ENCODE measurements around the gene CD300A. TPM values are rescaled to one million over a fixed set of nuclear protein-coding genes. Genes with fewer than 3 reads are reported as not detected.

The CD300A gene
- total RNA-seq, 1 donor from 2014 or later = 9.8 TPM

- H3K4me3 Mint-ChIP-seq = no peak overlapping the region
- H3K27me3 Mint-ChIP-seq (ENCODE audit: insufficient read depth) = peaks cover 14% of the 10 kb centered on the region
- no peak overlapping the region for H3K27ac Mint-ChIP-seq
- H3K9me3 Mint-ChIP-seq = no peaks in the 10 kb centered on the region
- intact Hi-C loops (cut with micrococcal nuclease) = loop anchor here (1.0 kb wide), 1 partner anchor 13 kb away; the partner anchor contains the start of gene CD300A
- peak; percentile 64 for DNase-seq (ENCODE audit: low spot score)
- H3K36me3 Mint-ChIP-seq (ENCODE audit: low read depth) = no peaks in the 10 kb centered on the region
- peaks cover 25% of the 10 kb centered on the region for H3K4me1 Mint-ChIP-seq (ENCODE audit: low read depth)
Observed at GRCh38 chr17:74453665-74454196, 12.7 kb upstream of the CD300A start.

- peaks cover 29% of the 10 kb centered on the region for H3K4me1 Mint-ChIP-seq (ENCODE audit: low read depth)
- H3K9me3 Mint-ChIP-seq = no peaks in the 10 kb centered on the region
- intact Hi-C loops (cut with micrococcal nuclease) = loop anchor here (1.0 kb wide), 1 partner anchor 12 kb away; the partner anchor contains the start of gene CD300A
- no peak for DNase-seq (ENCODE audit: low spot score)
- H3K27me3 Mint-ChIP-seq (ENCODE audit: insufficient read depth) = peaks cover 14% of the 10 kb centered on the region
- H3K4me3 Mint-ChIP-seq = peak overlapping the region; percentile 15
- no peaks in the 10 kb centered on the region for H3K36me3 Mint-ChIP-seq (ENCODE audit: low read depth)
- H3K27ac Mint-ChIP-seq = no peak overlapping the region
Observed at GRCh38 chr17:74454197-74455024, 12.0 kb upstream of the CD300A start.

GRCh38 chr17:74455025-74455545, 11.3 kb upstream of the CD300A start:
- Mint-ChIP-seq H3K27me3 (ENCODE audit: insufficient read depth) (peaks cover 14% of the 10 kb centered on the region), H3K27ac (no peak overlapping the region), H3K4me1 (ENCODE audit: low read depth) (peaks cover 32% of the 10 kb centered on the region), H3K9me3 (no peaks in the 10 kb centered on the region), H3K36me3 (ENCODE audit: low read depth) (no peaks in the 10 kb centered on the region), H3K4me3 (no peak overlapping the region)
- intact Hi-C loops (cut with micrococcal nuclease) = no loop called here
- no peak for DNase-seq (ENCODE audit: low spot score)

- DNase-seq (ENCODE audit: low spot score) = no peak
- no peak overlapping the region for H3K4me3 Mint-ChIP-seq
- H3K36me3 Mint-ChIP-seq (ENCODE audit: low read depth) = no peaks in the 10 kb centered on the region
- peaks cover 34% of the 10 kb centered on the region for H3K4me1 Mint-ChIP-seq (ENCODE audit: low read depth)
- H3K9me3 Mint-ChIP-seq = no peaks in the 10 kb centered on the region
- H3K27ac Mint-ChIP-seq = no peak overlapping the region
- intact Hi-C loops (cut with micrococcal nuclease) = no loop called here
- peaks cover 14% of the 10 kb centered on the region for H3K27me3 Mint-ChIP-seq (ENCODE audit: insufficient read depth)
Observed at GRCh38 chr17:74455821-74456220, 10.6 kb upstream of the CD300A start.

- DNase-seq (ENCODE audit: low spot score) = peak; percentile 54
- H3K27ac Mint-ChIP-seq = peak overlapping the region; percentile 23
- peaks cover 10% of the 10 kb centered on the region for H3K27me3 Mint-ChIP-seq (ENCODE audit: insufficient read depth)
- no peak overlapping the region for H3K4me3 Mint-ChIP-seq
- no peaks in the 10 kb centered on the region for H3K9me3 Mint-ChIP-seq
- intact Hi-C loops (cut with micrococcal nuclease) = loop anchor here (1.0 kb wide), 5 partner anchors 36 to 244 kb away; partner anchors contain the start of gene TTYH2
- H3K4me1 Mint-ChIP-seq (ENCODE audit: low read depth) = peaks cover 28% of the 10 kb centered on the region
- H3K36me3 Mint-ChIP-seq (ENCODE audit: low read depth) = no peaks in the 10 kb centered on the region
Observed at GRCh38 chr17:74457146-74457819, 9.2 kb upstream of the CD300A start.

GRCh38 chr17:74457820-74458166, 8.6 kb upstream of the CD300A start:
- no peaks in the 10 kb centered on the region for H3K36me3 Mint-ChIP-seq (ENCODE audit: low read depth)
- intact Hi-C loops (cut with micrococcal nuclease) = loop anchor here (1.0 kb wide), 5 partner anchors 36 to 244 kb away; partner anchors contain the start of gene TTYH2
- peaks cover 8% of the 10 kb centered on the region for H3K27me3 Mint-ChIP-seq (ENCODE audit: insufficient read depth)
- peaks cover 29% of the 10 kb centered on the region for H3K4me1 Mint-ChIP-seq (ENCODE audit: low read depth)
- no peak for DNase-seq (ENCODE audit: low spot score)
- peak overlapping the region; percentile 23 for H3K27ac Mint-ChIP-seq
- H3K4me3 Mint-ChIP-seq = no peak overlapping the region
- H3K9me3 Mint-ChIP-seq = no peaks in the 10 kb centered on the region

GRCh38 chr17:74458835-74459234, 7.6 kb upstream of the CD300A start:
- no peak for DNase-seq (ENCODE audit: low spot score)
- no peak overlapping the region for H3K4me3 Mint-ChIP-seq
- peaks cover 7% of the 10 kb centered on the region for H3K27me3 Mint-ChIP-seq (ENCODE audit: insufficient read depth)
- H3K4me1 Mint-ChIP-seq (ENCODE audit: low read depth) = peaks cover 37% of the 10 kb centered on the region
- intact Hi-C loops (cut with micrococcal nuclease) = no loop called here
- no peaks in the 10 kb centered on the region for H3K9me3 Mint-ChIP-seq
- H3K27ac Mint-ChIP-seq = no peak overlapping the region
- no peaks in the 10 kb centered on the region for H3K36me3 Mint-ChIP-seq (ENCODE audit: low read depth)

- H3K27ac Mint-ChIP-seq = no peak overlapping the region
- peaks cover 7% of the 10 kb centered on the region for H3K27me3 Mint-ChIP-seq (ENCODE audit: insufficient read depth)
- no peak overlapping the region for H3K4me3 Mint-ChIP-seq
- peaks cover 37% of the 10 kb centered on the region for H3K4me1 Mint-ChIP-seq (ENCODE audit: low read depth)
- H3K36me3 Mint-ChIP-seq (ENCODE audit: low read depth) = no peaks in the 10 kb centered on the region
- no peaks in the 10 kb centered on the region for H3K9me3 Mint-ChIP-seq
- intact Hi-C loops (cut with micrococcal nuclease) = no loop called here
- no peak for DNase-seq (ENCODE audit: low spot score)
Observed at GRCh38 chr17:74459622-74460021, 6.8 kb upstream of the CD300A start.

GRCh38 chr17:74460241-74460640, 6.2 kb upstream of the CD300A start:
- intact Hi-C loops (cut with micrococcal nuclease) = no loop called here

GRCh38 chr17:74460996-74461395, 5.4 kb upstream of the CD300A start:
- H3K27me3 Mint-ChIP-seq (ENCODE audit: insufficient read depth) = peaks cover 5% of the 10 kb centered on the region
- DNase-seq (ENCODE audit: low spot score) = no peak
- no peaks in the 10 kb centered on the region for H3K9me3 Mint-ChIP-seq
- no peak overlapping the region for H3K27ac Mint-ChIP-seq
- H3K4me3 Mint-ChIP-seq = no peak overlapping the region
- peaks cover 37% of the 10 kb centered on the region for H3K4me1 Mint-ChIP-seq (ENCODE audit: low read depth)
- intact Hi-C loops (cut with micrococcal nuclease) = no loop called here
- H3K36me3 Mint-ChIP-seq (ENCODE audit: low read depth) = no peaks in the 10 kb centered on the region

More at GRCh38 chr17:74460241-74460640, 6.2 kb upstream of the CD300A start:
- no peaks in the 10 kb centered on the region for H3K9me3 Mint-ChIP-seq
- H3K4me3 Mint-ChIP-seq = no peak overlapping the region
- H3K27ac Mint-ChIP-seq = no peak overlapping the region
- H3K4me1 Mint-ChIP-seq (ENCODE audit: low read depth) = peaks cover 37% of the 10 kb centered on the region
- peaks cover 7% of the 10 kb centered on the region for H3K27me3 Mint-ChIP-seq (ENCODE audit: insufficient read depth)
- DNase-seq (ENCODE audit: low spot score) = no peak
- H3K36me3 Mint-ChIP-seq (ENCODE audit: low read depth) = no peaks in the 10 kb centered on the region

GRCh38 chr17:74461611-74462010, 4.8 kb upstream of the CD300A start:
- Mint-ChIP-seq H3K9me3 (no peaks in the 10 kb centered on the region), H3K27ac (peak overlapping the region; percentile 27), H3K4me3 (no peak overlapping the region), H3K27me3 (ENCODE audit: insufficient read depth) (peaks cover 5% of the 10 kb centered on the region), H3K4me1 (ENCODE audit: low read depth) (peaks cover 37% of the 10 kb centered on the region), H3K36me3 (ENCODE audit: low read depth) (no peaks in the 10 kb centered on the region)
- DNase-seq (ENCODE audit: low spot score) = no peak
- intact Hi-C loops (cut with micrococcal nuclease) = no loop called here

- no peak overlapping the region for H3K27ac Mint-ChIP-seq
- peaks cover 4% of the 10 kb centered on the region for H3K36me3 Mint-ChIP-seq (ENCODE audit: low read depth)
- intact Hi-C loops (cut with micrococcal nuclease) = no loop called here
- peaks cover 39% of the 10 kb centered on the region for H3K4me1 Mint-ChIP-seq (ENCODE audit: low read depth)
- DNase-seq (ENCODE audit: low spot score) = no peak
- H3K9me3 Mint-ChIP-seq = no peaks in the 10 kb centered on the region
- no peaks in the 10 kb centered on the region for H3K27me3 Mint-ChIP-seq (ENCODE audit: insufficient read depth)
- no peak overlapping the region for H3K4me3 Mint-ChIP-seq
Observed at GRCh38 chr17:74464730-74465377, 1.6 kb upstream of the CD300A start.

All from activated T-helper 1 cell treated with anti-CD3 and anti-CD28 coated beads, Interleukin-12 subunit alpha, Interleukin-12 subunit beta, Interleukin-2, Interleukin-4 antibody, amounts not matched to agents 30 ng/mL and 10 ng/mL and 1 ng/mL, durations not matched to agents 14 hours and 24 hours and 36 hours (primary cell).